ENCODE data around the gene COA1.
"Not testable (repeated sequence)": the region's sequence is repeated elsewhere in the genome, so short reads cannot be mapped to it uniquely, and the experiment has no call there.

COA1 gene

GRCh38 chr7:43686991-43687390, 42.3 kb downstream of the COA1 start:
- no peak for DNase-seq

- no peak for DNase-seq
These were observed 48.6 kb downstream of the COA1 start for GRCh38 chr7:43680736-43681135.

DNA sequence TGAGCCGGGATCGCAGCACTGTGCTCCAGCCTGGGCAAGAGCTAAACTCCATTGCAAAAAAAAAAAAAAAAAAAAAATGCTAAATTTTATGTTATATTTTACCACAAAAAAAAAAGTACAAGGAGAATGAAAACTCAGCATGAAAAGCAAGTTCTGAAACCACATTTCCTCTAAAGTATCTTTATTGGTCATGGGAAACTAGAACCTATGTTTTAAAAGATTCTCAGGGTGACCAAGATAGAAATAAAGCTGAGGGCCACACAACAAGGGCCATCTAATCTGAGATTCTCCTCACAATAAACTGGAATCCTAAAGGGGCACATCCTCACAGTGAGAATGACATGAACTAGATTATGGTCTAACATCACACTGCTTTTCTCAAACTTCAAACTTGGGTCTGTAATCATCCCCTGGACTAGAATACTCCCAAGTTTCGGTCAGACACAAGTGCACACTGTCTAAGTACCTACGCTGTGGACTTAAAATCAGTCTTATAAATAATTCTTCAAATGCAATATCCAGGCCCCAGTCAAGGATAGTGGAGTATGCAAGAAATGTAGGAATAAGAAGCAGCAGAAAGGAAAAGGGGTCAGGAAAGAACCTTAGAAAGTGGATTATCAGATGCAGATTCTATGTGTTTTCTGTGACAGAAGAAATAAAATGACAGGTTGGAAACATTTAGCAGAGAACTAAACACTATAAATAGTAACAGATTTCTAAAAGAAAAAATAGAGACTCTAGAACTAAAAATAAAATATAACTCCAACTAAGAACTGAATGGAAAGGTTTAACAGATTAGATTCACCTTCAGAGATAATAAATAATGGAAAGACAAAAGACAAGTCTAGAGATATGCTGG, 49.9 kb downstream of the COA1 start:
- DNase-seq, result no peak

DNA sequence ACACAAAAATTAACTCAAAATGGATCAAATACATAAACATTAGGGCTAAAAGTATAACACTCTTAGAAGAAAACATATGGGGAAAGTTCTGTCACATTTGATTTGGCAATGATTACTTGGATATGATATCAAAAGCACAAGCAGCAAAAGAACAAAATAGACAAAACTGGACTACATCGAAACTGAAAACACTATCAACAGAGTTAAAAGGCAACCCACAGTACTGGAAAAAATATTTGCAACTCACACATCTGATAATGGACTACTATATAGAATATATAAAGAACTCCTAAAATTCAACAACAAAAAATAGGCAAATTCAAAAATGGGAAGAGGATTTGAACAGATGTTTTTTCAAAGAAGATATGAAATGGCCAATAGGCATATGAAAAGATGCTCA, 51.0 kb downstream of the COA1 start:
- no peak for DNase-seq

DNA sequence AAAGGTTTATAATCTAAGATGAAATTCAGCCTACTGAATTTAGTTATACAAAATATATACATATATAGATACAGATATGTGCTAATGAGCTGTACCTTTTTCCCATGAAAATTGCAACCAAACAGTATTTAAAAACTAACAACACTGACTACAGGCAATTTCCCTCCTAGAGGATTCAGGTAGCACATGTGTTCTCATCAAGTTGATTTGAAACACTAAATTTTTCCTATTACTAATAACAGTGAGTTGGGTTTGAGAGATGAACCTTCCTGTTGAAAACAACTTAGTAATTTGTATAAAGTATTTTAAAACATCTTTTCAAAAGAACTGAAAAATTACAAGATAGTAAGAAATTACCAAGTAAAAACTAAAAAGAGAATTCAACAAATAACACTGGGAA, 51.5 kb downstream of the COA1 start:
- no peak for DNase-seq

DNA sequence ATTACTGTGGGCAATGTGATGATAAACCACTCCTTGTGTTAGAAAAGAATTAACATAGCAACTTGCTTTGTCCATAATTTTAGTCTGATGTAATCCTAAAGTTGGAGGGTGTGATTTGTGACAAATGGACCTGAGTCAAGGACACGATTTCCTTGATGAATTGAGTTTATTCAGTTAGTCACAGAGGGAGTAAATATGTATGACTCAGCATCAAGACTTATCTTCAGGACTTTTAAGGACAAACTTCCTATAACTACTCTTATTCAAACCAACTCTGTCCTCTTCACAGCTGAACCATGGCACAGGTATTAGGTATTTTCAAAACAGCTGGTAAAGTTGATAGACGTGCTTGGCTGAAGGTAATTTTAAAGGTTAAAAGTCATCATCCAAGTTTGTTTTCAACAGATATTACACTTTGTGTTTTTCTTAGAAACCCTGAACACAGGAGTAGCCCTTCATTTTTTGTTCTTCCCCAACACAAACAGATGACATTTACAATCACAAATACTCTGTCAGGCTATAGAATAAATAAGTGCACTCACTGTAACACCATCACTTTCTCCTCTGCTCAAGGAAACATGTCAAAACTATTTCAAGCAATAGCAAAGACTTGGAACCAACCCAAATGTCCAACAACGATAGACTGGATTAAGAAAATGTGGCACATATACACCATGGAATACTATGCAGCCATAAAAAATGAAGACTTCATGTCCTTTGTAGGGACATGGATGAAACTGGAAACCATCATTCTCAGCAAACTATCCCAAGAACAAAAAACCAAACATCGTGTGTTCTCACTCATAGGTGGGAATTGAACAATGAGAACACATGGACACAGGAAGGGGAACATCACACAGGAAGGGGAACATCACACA, 54.5 kb downstream of the COA1 start:
- DNase-seq, result peak; percentile 42

- DNase-seq, result not testable (repeated sequence)
These were observed 55.9 kb downstream of the COA1 start for GRCh38 chr7:43673243-43673976.

DNA sequence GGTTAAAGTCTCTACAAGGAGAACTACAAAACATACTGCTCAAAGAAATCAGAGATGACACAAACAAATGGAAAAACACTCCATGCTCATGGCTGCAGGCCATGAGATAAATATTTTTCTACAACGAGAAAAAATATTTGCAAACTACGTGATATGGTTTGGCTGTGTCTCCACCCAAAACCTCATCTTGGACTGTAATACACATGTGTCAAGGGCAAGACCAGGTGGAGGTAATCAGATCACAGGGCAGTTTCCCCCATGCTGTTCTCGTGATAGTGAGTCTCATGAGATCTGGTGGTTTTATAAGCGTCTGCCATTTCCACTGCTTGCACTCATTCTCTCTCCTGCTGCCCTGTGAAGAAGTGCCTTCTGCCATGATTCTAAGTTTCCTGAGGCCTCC, 57.8 kb downstream of the COA1 start:
- DNase-seq, result no peak

DNA sequence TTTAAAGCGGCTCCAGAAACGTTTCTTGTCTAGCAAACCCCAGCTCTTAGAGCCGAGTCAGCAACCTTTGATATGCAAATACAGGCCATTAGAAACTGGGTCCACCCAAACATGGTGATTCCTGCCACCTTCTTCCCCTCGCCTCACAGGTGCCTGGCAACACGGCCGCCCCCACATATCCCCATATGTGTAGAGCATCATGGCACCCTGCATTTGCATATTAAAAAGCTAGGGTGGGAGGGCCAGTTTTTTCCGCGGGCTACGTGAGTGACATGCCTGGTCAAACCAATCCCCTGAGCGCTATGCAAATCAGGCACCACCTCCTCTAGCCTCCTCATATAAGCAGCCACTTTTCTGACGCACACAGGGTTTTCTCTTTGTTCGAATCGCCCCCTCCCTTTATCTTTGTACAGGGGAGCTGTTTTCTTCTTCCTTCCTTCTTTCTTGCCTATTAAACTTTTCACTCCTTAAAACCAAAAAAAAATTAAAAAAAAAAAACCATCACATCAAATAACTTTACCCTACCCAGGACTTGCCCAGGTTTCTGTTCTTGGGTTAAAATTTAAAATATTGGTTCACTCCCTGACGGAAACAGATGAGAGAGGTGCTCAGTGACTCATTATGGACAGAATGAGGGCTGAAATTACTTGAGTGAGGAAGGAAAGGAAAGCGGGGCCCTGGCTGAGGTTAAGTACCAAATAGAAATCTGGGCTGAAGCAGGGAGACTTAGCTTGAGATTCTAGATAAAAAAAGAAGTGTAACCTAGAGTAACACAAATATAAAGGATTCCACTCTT, 59.8 kb downstream of the COA1 start:
- DNase-seq, result no peak

GRCh38 chr7:43668035-43668434, 61.3 kb downstream of the COA1 start:
- no peak for DNase-seq

DNA sequence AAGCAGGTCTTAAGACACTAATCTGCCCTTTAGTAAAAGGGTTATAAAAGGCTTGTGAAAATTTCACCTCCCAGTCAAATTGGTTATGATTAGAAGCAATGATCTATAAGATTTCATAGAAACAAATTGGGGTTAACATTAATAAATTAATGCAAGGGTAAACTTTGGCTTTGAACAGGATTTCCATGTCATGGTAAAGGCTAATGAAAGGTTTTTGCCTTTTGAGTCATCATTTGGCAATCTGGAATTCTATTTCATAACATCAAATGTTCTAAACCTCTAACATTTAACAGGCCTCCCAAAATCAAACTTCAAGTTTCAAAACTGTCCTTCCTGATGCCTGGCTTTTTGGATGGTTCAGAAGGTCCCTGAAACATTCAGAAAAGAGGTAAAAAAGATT, 62.4 kb downstream of the COA1 start:
- DNase-seq, result no peak

DNA sequence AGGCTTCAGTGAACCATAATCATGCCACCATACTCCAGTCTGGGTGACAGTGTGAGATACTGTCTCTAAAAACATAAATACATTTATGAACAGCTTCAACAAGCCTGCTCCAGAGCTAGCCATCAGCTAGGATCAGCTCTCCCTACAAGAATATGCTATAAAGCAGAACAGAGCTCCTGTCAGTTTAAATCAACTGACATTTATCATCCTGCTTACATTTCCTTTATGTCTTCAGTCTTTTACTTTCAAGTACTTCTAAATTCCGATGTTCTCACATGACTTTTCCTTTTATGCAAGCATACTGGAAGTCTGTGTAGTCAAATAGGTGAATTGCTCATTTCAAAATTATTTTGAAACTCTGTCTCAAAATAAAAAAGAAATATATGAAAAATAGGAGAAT, 64.6 kb downstream of the COA1 start:
- DNase-seq, result no peak

GRCh38 chr7:43660141-43660540, 69.2 kb downstream of the COA1 start:
- no peak for DNase-seq

- DNase-seq, result no peak
These were observed 69.8 kb downstream of the COA1 start for GRCh38 chr7:43659549-43659896.

DNA sequence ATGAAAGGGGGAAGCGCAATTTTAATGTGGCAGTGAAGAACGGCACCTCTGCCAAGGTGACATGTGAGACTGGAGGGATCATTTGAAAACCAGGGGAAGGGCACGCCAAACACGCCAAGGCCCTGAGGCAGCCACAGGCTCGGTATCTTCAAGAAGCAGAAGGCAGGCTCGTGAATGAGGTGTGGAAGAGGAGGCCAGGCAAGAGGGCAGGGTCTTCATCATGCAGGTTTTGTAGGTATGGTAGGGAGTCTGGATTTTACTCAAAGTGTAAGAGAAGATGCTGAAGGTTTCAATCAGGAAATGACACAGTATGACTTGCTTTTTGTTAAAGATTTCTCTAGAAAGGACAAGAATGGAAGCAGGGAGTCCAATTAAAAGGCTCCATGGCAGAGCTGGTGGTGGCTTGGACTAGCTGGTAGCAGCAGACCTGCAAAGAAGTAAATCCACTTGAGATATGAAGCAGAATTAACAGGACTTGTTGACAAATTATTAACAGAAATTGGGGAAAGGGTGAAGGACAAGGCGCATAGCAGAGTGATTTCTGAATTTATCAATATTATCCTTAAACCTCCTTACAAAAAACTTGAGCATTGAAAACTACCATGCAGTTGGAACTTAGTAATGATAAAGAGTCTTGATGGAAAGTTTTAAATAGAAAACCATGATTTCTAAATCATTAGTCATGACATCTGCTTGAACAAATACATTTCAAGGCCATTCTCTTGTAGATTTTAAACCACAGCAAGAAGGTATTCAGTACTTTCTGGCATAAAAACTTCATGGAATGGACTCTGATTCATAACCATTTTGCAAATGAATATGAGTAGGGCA, 70.4 kb downstream of the COA1 start:
- DNase-seq, result no peak

DNA sequence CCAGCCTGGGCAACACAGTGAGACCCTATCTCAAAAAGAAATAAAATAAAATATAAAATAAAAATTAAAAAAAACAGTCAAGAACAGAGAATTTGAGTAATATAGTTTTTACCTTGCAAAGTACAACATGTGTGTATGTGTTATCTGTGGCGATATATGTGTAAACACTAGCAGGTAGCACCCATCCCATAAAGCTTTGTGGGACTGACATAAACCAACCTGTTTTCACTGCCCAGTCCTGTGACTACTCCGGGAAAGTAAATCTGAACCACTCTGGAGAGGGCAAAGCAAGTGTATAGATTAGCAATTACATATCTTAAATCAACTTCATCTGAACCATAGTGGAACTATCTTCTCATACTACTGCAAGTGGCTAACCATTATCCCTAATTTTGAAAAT, 72.3 kb downstream of the COA1 start:
- DNase-seq, result no peak

DNA sequence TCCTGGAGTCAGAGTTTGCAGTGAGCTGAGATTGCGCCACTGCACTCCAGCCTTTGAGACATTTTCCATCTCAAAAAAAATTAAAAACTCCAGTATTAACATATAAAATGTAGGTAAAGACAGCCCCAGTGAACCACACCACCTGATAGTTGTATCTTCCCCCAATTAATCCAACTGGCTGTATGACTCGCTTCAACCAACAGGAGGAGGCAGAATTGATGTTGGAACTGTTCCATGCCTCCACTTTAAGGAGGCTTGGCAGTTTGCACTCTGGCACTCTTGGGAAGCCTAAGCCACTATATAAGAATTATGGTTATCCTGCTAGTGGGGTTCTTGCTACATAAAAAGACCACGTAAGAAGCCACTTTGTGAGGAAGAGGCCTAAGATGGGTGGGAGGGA, 73.7 kb downstream of the COA1 start:
- DNase-seq, result no peak

- DNase-seq, result no peak
These were observed 75.3 kb downstream of the COA1 start for GRCh38 chr7:43653891-43654504.

- no peak for DNase-seq
These were observed 75.9 kb downstream of the COA1 start for GRCh38 chr7:43653466-43653865.

- DNase-seq, result no peak
These were observed 77.0 kb downstream of the COA1 start for GRCh38 chr7:43652364-43652763.

- DNase-seq, result no peak
These were observed 78.8 kb downstream of the COA1 start for GRCh38 chr7:43650457-43651052.

All from inflammatory macrophage treated with lipopolysaccharide for 4 hours (primary cell).